Spleen (tissue), 7 donors: ENCODE results near the gene ACSL5.

Experiments used
- CTCF ChIP-seq, 11 experiments: fragments of 200-600 bp in 7 of 11; fragments of 450-650 bp in 4 of 11; sonication (generic) in 4 of 11; IDR thresholded peaks in 8 of 11; conservative IDR thresholded peaks in 3 of 11; 1 replicate in 7 of 11; 2 replicates in 4 of 11; pipeline versions ENCODE4 v1.4.0 to v1.8.0; 2016 to 2021; ENCODE audit warnings: antibody characterized with exemption in 11 of 11, inconsistent platforms in 4 of 11, mild to moderate bottlenecking in 1 of 11
- POLR2AphosphoS5 ChIP-seq, 3 donors: sonication (generic); formaldehyde crosslinking; IDR thresholded peaks; one replicate each; pipeline ENCODE4 v1.5.1; 2017; ENCODE audit warnings: antibody characterized with exemption in 3 of 3
- donor health status: DM: no; HTN: no; CAD: no; lungs with moderate emphysema.
- donor health status: DM: no; HTN: no; CAD: no.
- donor health status: DM: no; HTN: no; CAD: no.

GRCh38 chr10:112338957-112339356 is 35.0 kb upstream of the ACSL5 start:
- TF ChIP-seq POLR2AphosphoS5 (IDR thresholded peaks at IDR 0.05) (no peak), CTCF (IDR thresholded peaks at IDR 0.05 in 8 of 11, conservative IDR thresholded peaks at IDR 0.05 in 3 of 11) (no peak)
